Astrocyte of the cerebellum (primary cell): Measurements from ENCODE around the gene ATP11A.

Source experiments
- DNase-seq: peaks from one replicate; pipeline ENCODE4 v3.0.0-alpha.2; 2011; ENCODE audit warnings: low read depth
- H3K4me3 ChIP-seq: 2 replicates; pipeline ENCODE4 v1.5.1; 2011; ENCODE audit warnings: mild to moderate bottlenecking, low read depth, low read length, moderate library complexity
- in situ Hi-C: cut with HindIII; loops from 2 replicates; pipeline ENCODE4 v1.10.0; 2017; ENCODE audit warnings: low sequenced_read_pairs
- TF ChIP-seq, protein P1 (sequence below): IDR thresholded peaks from 2 replicates; pipeline ENCODE4 v1.5.1; 2012; ENCODE audit warnings: low read length, low read depth, moderate library complexity, mild to moderate bottlenecking; ENCODE audit errors: missing control alignments

ATP11A gene

DNA sequence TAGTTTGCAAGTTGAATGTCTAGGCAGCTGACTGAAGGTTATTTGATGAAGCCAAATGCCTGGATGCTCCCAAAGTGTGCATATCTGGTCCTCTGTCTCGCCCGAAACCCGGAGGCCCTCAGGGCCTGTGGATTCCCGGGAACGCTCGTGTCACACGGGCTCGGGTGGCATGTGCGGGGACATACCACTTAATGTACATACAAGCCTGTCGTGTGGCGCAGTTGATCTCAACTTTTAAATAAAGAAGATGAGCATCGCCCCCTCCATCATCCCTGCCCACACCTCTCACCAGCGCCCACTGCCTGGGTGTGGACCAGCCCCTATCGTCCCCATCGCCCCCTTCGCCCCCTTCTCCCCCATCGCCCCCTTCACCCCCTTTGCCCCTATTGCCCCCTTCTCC, 33.9 kb downstream of the ATP11A start:
- in situ Hi-C loops = no loop called here

DNA sequence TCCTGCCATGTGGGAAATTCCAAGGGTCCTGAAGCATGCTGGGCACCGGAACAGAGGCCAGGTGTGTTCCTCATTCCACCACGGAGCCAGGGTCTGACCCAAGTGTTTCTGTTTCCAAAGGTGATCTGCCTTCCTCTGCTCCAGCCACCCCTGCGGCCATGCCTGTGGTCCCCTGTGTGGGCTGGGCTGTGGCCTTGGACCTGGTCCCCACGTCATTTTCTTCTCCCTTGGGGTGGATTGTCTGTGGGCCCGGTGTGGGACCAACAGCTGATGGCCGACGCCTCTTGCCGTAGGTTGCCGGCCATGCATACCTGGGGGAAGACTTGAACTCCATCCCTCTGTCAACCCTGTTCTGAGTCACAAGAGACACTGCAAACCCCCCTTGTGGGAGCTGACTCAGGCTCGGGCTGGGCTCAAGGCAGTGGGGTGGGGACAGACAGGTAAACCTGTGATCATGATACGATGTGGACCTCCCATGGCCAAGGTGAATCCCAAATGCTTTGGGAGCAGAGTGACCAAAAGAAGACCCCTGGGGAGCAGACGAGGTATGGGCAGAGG, 35.0 kb downstream of the ATP11A start:
- in situ Hi-C loops = loop anchor here (5.0 kb wide), 2 partner anchors 53 to 107 kb away; no protein-coding TSS in a partner anchor
- H3K4me3 ChIP-seq = no peak overlapping the region
- TF ChIP-seq, protein P1, sequence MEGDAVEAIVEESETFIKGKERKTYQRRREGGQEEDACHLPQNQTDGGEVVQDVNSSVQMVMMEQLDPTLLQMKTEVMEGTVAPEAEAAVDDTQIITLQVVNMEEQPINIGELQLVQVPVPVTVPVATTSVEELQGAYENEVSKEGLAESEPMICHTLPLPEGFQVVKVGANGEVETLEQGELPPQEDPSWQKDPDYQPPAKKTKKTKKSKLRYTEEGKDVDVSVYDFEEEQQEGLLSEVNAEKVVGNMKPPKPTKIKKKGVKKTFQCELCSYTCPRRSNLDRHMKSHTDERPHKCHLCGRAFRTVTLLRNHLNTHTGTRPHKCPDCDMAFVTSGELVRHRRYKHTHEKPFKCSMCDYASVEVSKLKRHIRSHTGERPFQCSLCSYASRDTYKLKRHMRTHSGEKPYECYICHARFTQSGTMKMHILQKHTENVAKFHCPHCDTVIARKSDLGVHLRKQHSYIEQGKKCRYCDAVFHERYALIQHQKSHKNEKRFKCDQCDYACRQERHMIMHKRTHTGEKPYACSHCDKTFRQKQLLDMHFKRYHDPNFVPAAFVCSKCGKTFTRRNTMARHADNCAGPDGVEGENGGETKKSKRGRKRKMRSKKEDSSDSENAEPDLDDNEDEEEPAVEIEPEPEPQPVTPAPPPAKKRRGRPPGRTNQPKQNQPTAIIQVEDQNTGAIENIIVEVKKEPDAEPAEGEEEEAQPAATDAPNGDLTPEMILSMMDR = no peak
- DNase-seq = no peak

More for the DNA sequence above, 33.9 kb downstream of the ATP11A start:
- TF ChIP-seq, protein P1 = no peak
- H3K4me3 ChIP-seq = no peak overlapping the region
- DNase-seq = no peak

DNA sequence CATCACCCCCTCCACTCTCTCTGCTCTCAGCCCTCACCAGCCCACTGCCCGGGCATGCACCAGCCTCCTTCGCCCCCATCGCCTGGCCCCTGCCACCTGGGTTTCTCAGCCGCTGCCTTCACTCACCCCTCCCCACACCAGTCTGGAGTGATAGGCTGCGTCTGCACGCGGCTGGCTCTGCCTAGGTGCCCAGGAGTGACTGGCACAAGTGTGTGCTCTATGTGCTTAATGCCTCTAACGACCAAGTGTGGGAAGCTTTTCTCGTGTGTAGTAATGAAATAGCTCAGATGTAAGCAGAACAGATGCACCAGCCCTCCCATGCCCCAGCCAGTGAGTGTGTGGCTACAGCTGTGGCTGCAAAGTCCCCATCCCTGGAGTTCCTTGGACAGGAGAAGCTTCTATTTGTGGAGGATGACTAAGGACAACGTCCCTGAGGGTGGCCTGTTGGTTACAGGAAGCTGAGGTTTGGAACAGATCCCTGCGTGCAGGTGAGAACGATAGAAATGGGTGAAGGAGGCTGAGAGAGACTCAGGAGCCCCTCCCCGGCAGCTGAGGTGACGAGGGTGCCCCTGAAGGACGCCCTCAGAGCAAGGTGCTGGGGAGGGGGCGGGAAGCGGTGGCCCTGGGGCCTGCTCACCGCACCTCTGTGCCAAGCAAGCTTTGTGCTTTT, 35.6 kb downstream of the ATP11A start:
- H3K4me3 ChIP-seq = no peak overlapping the region
- DNase-seq = no peak
- in situ Hi-C loops = loop anchor here (5.0 kb wide), 2 partner anchors 53 to 107 kb away; no protein-coding TSS in a partner anchor
- TF ChIP-seq, protein P1 = no peak

DNA sequence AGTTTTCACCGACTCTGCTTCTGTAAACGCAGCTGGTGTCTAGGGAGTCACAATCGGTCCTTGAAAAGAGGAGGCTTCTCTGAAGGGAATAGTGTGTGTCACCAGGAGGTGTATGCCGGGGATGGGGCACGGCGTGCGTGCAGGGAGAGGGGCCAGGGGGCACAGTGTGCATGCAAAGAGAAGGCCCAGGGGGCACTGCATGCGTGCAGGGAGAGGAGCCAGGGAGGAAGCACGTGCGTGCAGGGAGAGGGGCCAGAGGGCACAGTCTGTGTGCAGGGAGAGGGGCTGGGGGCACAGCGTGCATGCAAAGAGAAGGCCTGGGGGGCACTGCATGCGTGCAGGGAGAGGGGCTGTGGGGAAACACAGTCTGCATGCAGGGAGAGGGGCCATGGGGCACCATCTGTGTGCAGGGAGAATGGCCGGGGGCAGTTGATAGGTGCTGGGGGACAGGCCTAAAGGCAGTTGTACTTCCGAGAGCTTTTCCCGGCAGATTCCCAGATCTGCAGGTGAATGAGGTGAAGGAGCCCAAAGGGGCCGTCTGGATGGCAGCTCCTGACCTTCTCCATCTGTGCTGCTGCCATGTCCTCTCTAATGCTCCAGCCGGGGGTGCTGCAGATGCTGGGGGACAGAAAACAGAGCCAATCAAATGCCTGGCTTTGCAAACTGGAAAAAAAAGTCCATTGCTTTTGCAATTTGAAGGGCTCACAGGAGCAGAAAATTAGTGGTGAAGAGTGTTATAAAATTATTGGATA, 36.4 kb downstream of the ATP11A start:
- no peak for DNase-seq
- TF ChIP-seq, protein P1 = no peak
- no peak overlapping the region for H3K4me3 ChIP-seq
- in situ Hi-C loops = loop anchor here (5.0 kb wide), 2 partner anchors 54 to 106 kb away; no protein-coding TSS in a partner anchor

DNA sequence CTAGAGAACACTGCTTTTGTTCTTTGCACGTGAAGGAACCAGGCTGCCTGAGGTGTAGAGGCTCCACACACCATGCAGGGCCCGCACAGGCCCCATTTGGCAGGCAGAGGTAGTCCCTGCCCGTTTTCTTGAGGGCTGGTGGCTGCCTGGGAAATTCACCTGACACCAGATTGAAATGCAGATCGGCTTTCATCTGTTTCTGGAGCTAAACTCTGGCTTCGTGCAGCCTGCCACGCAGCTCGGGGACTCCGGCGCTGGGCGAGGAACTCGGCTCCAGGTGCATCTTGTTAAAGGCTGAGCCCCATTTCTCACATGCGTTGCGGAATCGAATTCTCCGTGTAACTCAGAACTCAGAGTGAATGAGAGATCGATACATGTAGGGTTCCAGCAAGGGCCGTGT, 37.7 kb downstream of the ATP11A start:
- in situ Hi-C loops = loop anchor here (5.0 kb wide), 2 partner anchors 55 to 105 kb away; no protein-coding TSS in a partner anchor
- H3K4me3 ChIP-seq = no peak overlapping the region
- TF ChIP-seq, protein P1 = no peak
- DNase-seq = no peak

DNA sequence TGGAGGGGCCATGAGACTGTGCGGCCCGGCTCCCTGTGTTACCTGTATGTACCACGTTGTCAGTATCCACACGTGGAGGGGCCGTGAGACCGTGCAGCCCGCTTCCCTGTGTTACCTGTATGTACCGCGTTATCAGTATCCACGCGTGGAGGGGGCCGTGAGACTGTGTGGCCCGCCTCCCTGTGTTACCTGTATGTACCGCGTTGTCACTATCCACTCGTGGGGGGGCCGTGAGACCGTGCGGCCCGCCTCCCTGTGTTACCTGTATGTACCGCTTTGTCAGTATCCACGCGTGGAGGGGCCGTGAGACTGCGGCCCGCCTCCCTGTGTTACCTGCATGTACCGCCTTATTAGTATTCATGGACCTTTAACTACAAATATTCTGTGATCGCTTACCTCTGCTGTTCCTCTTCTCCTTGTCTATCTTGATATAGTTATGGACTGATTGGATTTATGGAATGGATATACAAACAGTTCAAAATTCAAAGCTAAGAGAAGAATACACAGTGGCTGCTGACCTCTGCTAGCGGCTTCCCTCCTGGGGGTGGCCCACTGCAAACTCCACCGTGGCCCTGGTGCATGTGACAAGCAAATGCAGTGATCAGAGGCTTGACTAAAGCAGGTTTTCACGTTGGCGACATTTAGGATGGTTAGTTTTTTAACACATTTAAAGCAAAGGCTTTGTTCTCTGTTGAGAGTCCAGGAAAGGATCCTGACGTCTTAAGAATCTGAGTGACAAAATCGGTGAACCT, 38.7 kb downstream of the ATP11A start:
- no peak for DNase-seq
- in situ Hi-C loops = loop anchor here (5.0 kb wide), 2 partner anchors 56 to 104 kb away; no protein-coding TSS in a partner anchor
- H3K4me3 ChIP-seq = no peak overlapping the region
- TF ChIP-seq, protein P1 = no peak
